Trophoblast cell (in vitro differentiated cells and primary cell): ENCODE data around the gene FAM210B.
"Not testable (repeated sequence)": the region's sequence is repeated elsewhere in the genome, so short reads cannot be mapped to it uniquely, and the experiment has no call there.

Experiments used
- DNase-seq, 2 donors: peaks; one replicate each; pipeline ENCODE4 v3.0.0-alpha.2; 2016
- H2AFZ ChIP-seq: 2 replicates; pipeline ENCODE4 v1.6.1; 2013; ENCODE audit warnings: low read length, moderate library complexity, mild to moderate bottlenecking; ENCODE audit not compliant: insufficient read depth, poor library complexity
- H2AK5ac ChIP-seq: 2 replicates; pipeline ENCODE4 v1.6.1; 2013; ENCODE audit warnings: mild to moderate bottlenecking, low read length
- H2BK120ac ChIP-seq: 2 replicates; pipeline ENCODE4 v1.6.1; 2013; ENCODE audit warnings: low read length, mild to moderate bottlenecking, moderate library complexity; ENCODE audit not compliant: insufficient read depth, poor library complexity
- H2BK12ac ChIP-seq: 2 replicates; pipeline ENCODE4 v1.6.1; 2013; ENCODE audit warnings: mild to moderate bottlenecking, low read length, moderate library complexity
- H2BK5ac ChIP-seq: 2 replicates; pipeline ENCODE4 v1.6.1; 2013; ENCODE audit warnings: low read length, low read depth, moderate library complexity, mild to moderate bottlenecking; ENCODE audit not compliant: poor library complexity
- H3K14ac ChIP-seq: 2 replicates; pipeline ENCODE4 v1.6.1; 2013; ENCODE audit warnings: mild to moderate bottlenecking, low read length
- H3K18ac ChIP-seq: 2 replicates; pipeline ENCODE4 v1.6.1; 2013; ENCODE audit warnings: mild to moderate bottlenecking, low read length
- H3K23ac ChIP-seq: 2 replicates; pipeline ENCODE4 v1.6.1; 2013; ENCODE audit warnings: low read length
- H3K27ac ChIP-seq: 2 replicates; pipeline ENCODE4 v1.5.1; 2013; ENCODE audit warnings: low read depth, mild to moderate bottlenecking, inconsistent platforms, low read length, moderate library complexity
- H3K27me3 ChIP-seq: 2 replicates; pipeline ENCODE4 v1.6.1; 2013; ENCODE audit warnings: inconsistent platforms, mild to moderate bottlenecking, low read length, moderate library complexity; ENCODE audit not compliant: insufficient read depth
- H3K36me3 ChIP-seq, 2 experiments: 1 replicate in 1 of 2; 2 replicates in 1 of 2; pipeline ENCODE4 v1.6.1; 2013; ENCODE audit warnings: low read length in 2 of 2, mild to moderate bottlenecking in 2 of 2, moderate library complexity in 1 of 2; ENCODE audit not compliant: insufficient read depth in 2 of 2, control insufficient read depth in 1 of 2
- H3K4ac ChIP-seq: 2 replicates; pipeline ENCODE4 v1.6.1; 2013; ENCODE audit warnings: low read depth, mild to moderate bottlenecking, low read length, moderate library complexity
- H3K4me1 ChIP-seq, 2 experiments: 1 replicate in 1 of 2; 2 replicates in 1 of 2; pipeline ENCODE4 v1.6.1; 2013; ENCODE audit warnings: low read length in 2 of 2, mild to moderate bottlenecking in 2 of 2, moderate library complexity in 1 of 2; ENCODE audit not compliant: insufficient read depth in 2 of 2, control insufficient read depth in 1 of 2
- H3K4me2 ChIP-seq: 2 replicates; pipeline ENCODE4 v1.6.1; 2013; ENCODE audit warnings: inconsistent platforms, mild to moderate bottlenecking, low read length, moderate library complexity
- H3K4me3 ChIP-seq: 2 replicates; pipeline ENCODE4 v1.5.1; 2013; ENCODE audit warnings: mild to moderate bottlenecking, low read depth, low read length, inconsistent platforms
- H3K79me1 ChIP-seq: one replicate; pipeline ENCODE4 v1.6.1; 2013; ENCODE audit warnings: low read length
- H3K79me2 ChIP-seq: 2 replicates; pipeline ENCODE4 v1.6.1; 2013; ENCODE audit warnings: low read length, mild to moderate bottlenecking; ENCODE audit not compliant: control insufficient read depth, insufficient read depth, poor library complexity
- H3K9ac ChIP-seq: 2 replicates; pipeline ENCODE4 v1.6.1; 2013; ENCODE audit warnings: mild to moderate bottlenecking, low read length
- H3K9me3 ChIP-seq: 2 replicates; pipeline ENCODE4 v1.6.1; 2013; ENCODE audit warnings: low read depth, mild to moderate bottlenecking, control low read depth, inconsistent platforms, low read length; ENCODE audit not compliant: insufficient read depth
- H4K12ac ChIP-seq: 2 replicates; pipeline ENCODE4 v1.6.1; 2013; ENCODE audit warnings: low read depth, mild to moderate bottlenecking, low read length, moderate library complexity
- H4K8ac ChIP-seq: 2 replicates; pipeline ENCODE4 v1.6.1; 2013; ENCODE audit warnings: low read depth, mild to moderate bottlenecking, low read length, moderate library complexity
- H4K91ac ChIP-seq: one replicate; pipeline ENCODE4 v1.6.1; 2013; ENCODE audit warnings: low read depth, mild to moderate bottlenecking, low read length, moderate library complexity
- WGBS: extraction: QIAGEN DNeasy Blood & Tissue Kit; methylation state at CpG from one replicate; pipeline ENCODE4 v1.1.7; 2013; ENCODE audit warnings: missing lambda C conversion rate; ENCODE audit not compliant: insufficient read length, insufficient coverage; ENCODE audit errors: extremely low coverage; 5-methylcytosine and 5-hydroxymethylcytosine counted together

Gene FAM210B

GRCh38 chr20:56390396-56390795 lies 31.6 kb downstream of the FAM210B start:
- not testable (repeated sequence) for H3K27ac ChIP-seq, H4K8ac ChIP-seq, H3K4me3 ChIP-seq, H4K12ac ChIP-seq, H2AK5ac ChIP-seq, H2AFZ ChIP-seq, H3K27me3 ChIP-seq, DNase-seq, H3K9me3 ChIP-seq, H4K91ac ChIP-seq, H3K4ac ChIP-seq, H3K23ac ChIP-seq, H2BK5ac ChIP-seq, H2BK120ac ChIP-seq, H3K4me1 ChIP-seq, H3K18ac ChIP-seq, H2BK12ac ChIP-seq, H3K9ac ChIP-seq, H3K4me2 ChIP-seq, H3K14ac ChIP-seq
- peaks cover 16% of the 10 kb centered on the region for H3K79me2 ChIP-seq
- peaks cover 16 to 36% of the 10 kb centered on the region in 2 experiments for H3K36me3 ChIP-seq
- no CpG with 5 or more reads among the region's 9 CpGs for WGBS
- H3K79me1 ChIP-seq: peaks cover 11% of the 10 kb centered on the region

- H3K36me3 ChIP-seq: peaks cover 13 to 37% of the 10 kb centered on the region in 2 experiments
- H3K14ac ChIP-seq: no peak overlapping the region
- H3K79me1 ChIP-seq: peaks cover 9% of the 10 kb centered on the region
- H3K18ac ChIP-seq: no peak overlapping the region
- H2BK120ac ChIP-seq: no peak overlapping the region
- no peak overlapping the region for H2BK12ac ChIP-seq
- H3K9me3 ChIP-seq: no peaks in the 10 kb centered on the region
- peak overlapping the region; percentile 87 for H3K4me3 ChIP-seq
- no peak overlapping the region for H2BK5ac ChIP-seq
- H2AFZ ChIP-seq: no peak overlapping the region
- H2AK5ac ChIP-seq: no peak overlapping the region
- H4K8ac ChIP-seq: no peak overlapping the region
- no peak overlapping the region for H3K23ac ChIP-seq
- H3K4me1 ChIP-seq: peaks cover 0 to 8% of the 10 kb centered on the region in 2 experiments
- no peak overlapping the region for H4K91ac ChIP-seq
- peaks cover 15% of the 10 kb centered on the region for H3K79me2 ChIP-seq
- H3K4ac ChIP-seq: peak overlapping the region; percentile 66
- no peak for DNase-seq
- H3K9ac ChIP-seq: no peak overlapping the region
- WGBS: no CpG with 5 or more reads among the region's 10 CpGs
- no peak overlapping the region for H3K27ac ChIP-seq
- no peak overlapping the region for H4K12ac ChIP-seq
- peak overlapping the region; percentile 76 for H3K4me2 ChIP-seq
- H3K27me3 ChIP-seq: no peaks in the 10 kb centered on the region
Observed at GRCh38 chr20:56391037-56391436, 32.3 kb downstream of the FAM210B start.

GRCh38 chr20:56391596-56392131 lies 32.9 kb downstream of the FAM210B start:
- H2AFZ ChIP-seq: peak overlapping the region; percentile 68
- peak overlapping the region; percentile 76 for H3K4me2 ChIP-seq
- peaks cover 14% of the 10 kb centered on the region for H3K79me2 ChIP-seq
- H3K4me3 ChIP-seq: peak overlapping the region; percentile 87
- peak overlapping the region; percentile 48 for H3K18ac ChIP-seq
- no peak overlapping the region for H3K23ac ChIP-seq
- peak overlapping the region; percentile 52 for H2BK5ac ChIP-seq
- H3K9me3 ChIP-seq: no peaks in the 10 kb centered on the region
- H2BK12ac ChIP-seq: no peak overlapping the region
- peak overlapping the region; percentile 59 for H3K9ac ChIP-seq
- peak overlapping the region; percentile 67 for H4K91ac ChIP-seq
- peak overlapping the region; percentile 14 for H4K12ac ChIP-seq
- peaks cover 0 to 8% of the 10 kb centered on the region in 2 experiments for H3K4me1 ChIP-seq
- no peak overlapping the region for H2AK5ac ChIP-seq
- WGBS: no CpG with 5 or more reads among the region's 29 CpGs
- peaks cover 10 to 34% of the 10 kb centered on the region in 2 experiments for H3K36me3 ChIP-seq
- H2BK120ac ChIP-seq: peak overlapping the region; percentile 15
- peak overlapping the region; percentile 63 for H4K8ac ChIP-seq
- no peaks in the 10 kb centered on the region for H3K27me3 ChIP-seq
- H3K14ac ChIP-seq: peak overlapping the region; percentile 41
- peak overlapping the region; percentile 80 for H3K4ac ChIP-seq
- H3K79me1 ChIP-seq: peaks cover 9% of the 10 kb centered on the region
- DNase-seq: peak; percentile 6 to 11
- H3K27ac ChIP-seq: peak overlapping the region; percentile 22

- peak; percentile 100 for DNase-seq
Observed at GRCh38 chr20:56392132-56392880, 33.5 kb downstream of the FAM210B start, which contains the start of the genes AURKA and CSTF1. TSS of gene AURKA (minus strand) at chr20:56392215. CDS start at chr20:56388197, 4,018 bp downstream. TSS of gene CSTF1 (plus strand) at chr20:56392645. CDS start at chr20:56395553, 2,908 bp downstream.

More at GRCh38 chr20:56392132-56392880, 33.5 kb downstream of the FAM210B start, which contains the start of the genes AURKA and CSTF1:
- Histone ChIP-seq H2BK12ac (no peak within 1 kb of the TSS), H3K36me3 (peaks cover 12 to 37% of the 10 kb centered on the region in 2 experiments), H4K12ac (peak within 1 kb of the TSS; percentile 78), H3K79me2 (peaks cover 14% of the 10 kb centered on the region), H3K9ac (peak within 1 kb of the TSS; percentile 83), H3K9me3 (no peaks in the 10 kb centered on the region), H3K27ac (peak within 1 kb of the TSS; percentile 81), H3K18ac (peak within 1 kb of the TSS; percentile 48), H3K27me3 (no peaks in the 10 kb centered on the region), H3K4me1 (peaks cover 0 to 8% of the 10 kb centered on the region in 2 experiments), H3K23ac (no peak within 1 kb of the TSS), H3K4me3 (peak within 1 kb of the TSS; percentile 90), H3K14ac (peak within 1 kb of the TSS; percentile 41), H3K4me2 (peak within 1 kb of the TSS; percentile 76), H3K79me1 (peaks cover 9% of the 10 kb centered on the region), H2BK5ac (peak within 1 kb of the TSS; percentile 66), H2AFZ (peak within 1 kb of the TSS; percentile 68), H4K91ac (peak within 1 kb of the TSS; percentile 67), H4K8ac (peak within 1 kb of the TSS; percentile 63), H2AK5ac (no peak within 1 kb of the TSS), H3K4ac (peak within 1 kb of the TSS; percentile 80), H2BK120ac (peak within 1 kb of the TSS; percentile 40)
- no CpG with 5 or more reads among the region's 53 CpGs for WGBS
